ENCODE measurements around the gene SF3A1. TPM values are rescaled to one million over a fixed set of nuclear protein-coding genes. Genes with fewer than 3 reads are reported as not detected.

The SF3A1 gene
- total and polyA plus RNA-seq, 9 of the 15 experiments (the other 6 are each of a cell fraction or from before 2014, with no cell fraction given) = 6.7 to 228 (median 13.0) TPM

GRCh38 chr22:30327864-30328345 lies 28.8 kb downstream of the SF3A1 start (continued):
- TF ChIP-seq SNRNP70 (optimal IDR thresholded peaks at IDR 0.05; ENCODE audit: low read depth, low read length) (no peak), TRIM24 (IDR thresholded peaks at IDR 0.05) (peak in 1 of 2 experiments; percentile 50; a peak in 1 of 4 replicates), NEUROD1 (IDR thresholded peaks at IDR 0.05; ENCODE audit: borderline replicate concordance, low read depth, low read length, partially characterized antibody) (no peak), TARDBP (IDR thresholded peaks at IDR 0.05) (no peak), STAT6 (CRISPR knock-in tag; IDR thresholded peaks at IDR 0.05) (no peak), MTA1 (IDR thresholded peaks at IDR 0.05; ENCODE audit: borderline replicate concordance) (no peak), ZNF146 (CRISPR knock-in tag; IDR thresholded peaks at IDR 0.05; ENCODE audit: unreplicated experiment) (no peak), RAD21 (CRISPR knock-in tag; conservative IDR thresholded peaks at IDR 0.05 in 1 of 2, IDR thresholded peaks at IDR 0.05 in 1 of 2) (peak; percentile 25 to 35; a peak in 2 of 4 replicates), EWSR1 (IDR thresholded peaks at IDR 0.05; ENCODE audit: borderline replicate concordance, low read depth, partially characterized antibody) (no peak), ZNF77 (CRISPR knock-in tag; IDR thresholded peaks at IDR 0.05) (no peak), ZNF24 (IDR thresholded peaks at IDR 0.05) (no peak), TRIM25 (IDR thresholded peaks at IDR 0.05; ENCODE audit: borderline replicate concordance) (no peak)
- TF ChIP-seq, protein P1, sequence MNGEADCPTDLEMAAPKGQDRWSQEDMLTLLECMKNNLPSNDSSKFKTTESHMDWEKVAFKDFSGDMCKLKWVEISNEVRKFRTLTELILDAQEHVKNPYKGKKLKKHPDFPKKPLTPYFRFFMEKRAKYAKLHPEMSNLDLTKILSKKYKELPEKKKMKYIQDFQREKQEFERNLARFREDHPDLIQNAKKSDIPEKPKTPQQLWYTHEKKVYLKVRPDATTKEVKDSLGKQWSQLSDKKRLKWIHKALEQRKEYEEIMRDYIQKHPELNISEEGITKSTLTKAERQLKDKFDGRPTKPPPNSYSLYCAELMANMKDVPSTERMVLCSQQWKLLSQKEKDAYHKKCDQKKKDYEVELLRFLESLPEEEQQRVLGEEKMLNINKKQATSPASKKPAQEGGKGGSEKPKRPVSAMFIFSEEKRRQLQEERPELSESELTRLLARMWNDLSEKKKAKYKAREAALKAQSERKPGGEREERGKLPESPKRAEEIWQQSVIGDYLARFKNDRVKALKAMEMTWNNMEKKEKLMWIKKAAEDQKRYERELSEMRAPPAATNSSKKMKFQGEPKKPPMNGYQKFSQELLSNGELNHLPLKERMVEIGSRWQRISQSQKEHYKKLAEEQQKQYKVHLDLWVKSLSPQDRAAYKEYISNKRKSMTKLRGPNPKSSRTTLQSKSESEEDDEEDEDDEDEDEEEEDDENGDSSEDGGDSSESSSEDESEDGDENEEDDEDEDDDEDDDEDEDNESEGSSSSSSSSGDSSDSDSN (IDR thresholded peaks at IDR 0.05; ENCODE audit: borderline replicate concordance in 1 of 2, low read depth in 2 of 2, low read length in 2 of 2) = no peak
- TF ChIP-seq, protein P2, sequence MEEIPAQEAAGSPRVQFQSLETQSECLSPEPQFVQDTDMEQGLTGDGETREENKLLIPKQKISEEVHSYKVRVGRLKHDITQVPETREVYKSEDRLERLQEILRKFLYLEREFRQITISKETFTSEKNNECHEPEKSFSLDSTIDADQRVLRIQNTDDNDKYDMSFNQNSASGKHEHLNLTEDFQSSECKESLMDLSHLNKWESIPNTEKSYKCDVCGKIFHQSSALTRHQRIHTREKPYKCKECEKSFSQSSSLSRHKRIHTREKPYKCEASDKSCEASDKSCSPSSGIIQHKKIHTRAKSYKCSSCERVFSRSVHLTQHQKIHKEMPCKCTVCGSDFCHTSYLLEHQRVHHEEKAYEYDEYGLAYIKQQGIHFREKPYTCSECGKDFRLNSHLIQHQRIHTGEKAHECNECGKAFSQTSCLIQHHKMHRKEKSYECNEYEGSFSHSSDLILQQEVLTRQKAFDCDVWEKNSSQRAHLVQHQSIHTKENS (CRISPR knock-in tag; IDR thresholded peaks at IDR 0.05) = no peak
- TF ChIP-seq, protein P3, sequence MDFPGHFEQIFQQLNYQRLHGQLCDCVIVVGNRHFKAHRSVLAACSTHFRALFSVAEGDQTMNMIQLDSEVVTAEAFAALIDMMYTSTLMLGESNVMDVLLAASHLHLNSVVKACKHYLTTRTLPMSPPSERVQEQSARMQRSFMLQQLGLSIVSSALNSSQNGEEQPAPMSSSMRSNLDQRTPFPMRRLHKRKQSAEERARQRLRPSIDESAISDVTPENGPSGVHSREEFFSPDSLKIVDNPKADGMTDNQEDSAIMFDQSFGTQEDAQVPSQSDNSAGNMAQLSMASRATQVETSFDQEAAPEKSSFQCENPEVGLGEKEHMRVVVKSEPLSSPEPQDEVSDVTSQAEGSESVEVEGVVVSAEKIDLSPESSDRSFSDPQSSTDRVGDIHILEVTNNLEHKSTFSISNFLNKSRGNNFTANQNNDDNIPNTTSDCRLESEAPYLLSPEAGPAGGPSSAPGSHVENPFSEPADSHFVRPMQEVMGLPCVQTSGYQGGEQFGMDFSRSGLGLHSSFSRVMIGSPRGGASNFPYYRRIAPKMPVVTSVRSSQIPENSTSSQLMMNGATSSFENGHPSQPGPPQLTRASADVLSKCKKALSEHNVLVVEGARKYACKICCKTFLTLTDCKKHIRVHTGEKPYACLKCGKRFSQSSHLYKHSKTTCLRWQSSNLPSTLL (IDR thresholded peaks at IDR 0.05) = no peak
- TF ChIP-seq, protein P4, sequence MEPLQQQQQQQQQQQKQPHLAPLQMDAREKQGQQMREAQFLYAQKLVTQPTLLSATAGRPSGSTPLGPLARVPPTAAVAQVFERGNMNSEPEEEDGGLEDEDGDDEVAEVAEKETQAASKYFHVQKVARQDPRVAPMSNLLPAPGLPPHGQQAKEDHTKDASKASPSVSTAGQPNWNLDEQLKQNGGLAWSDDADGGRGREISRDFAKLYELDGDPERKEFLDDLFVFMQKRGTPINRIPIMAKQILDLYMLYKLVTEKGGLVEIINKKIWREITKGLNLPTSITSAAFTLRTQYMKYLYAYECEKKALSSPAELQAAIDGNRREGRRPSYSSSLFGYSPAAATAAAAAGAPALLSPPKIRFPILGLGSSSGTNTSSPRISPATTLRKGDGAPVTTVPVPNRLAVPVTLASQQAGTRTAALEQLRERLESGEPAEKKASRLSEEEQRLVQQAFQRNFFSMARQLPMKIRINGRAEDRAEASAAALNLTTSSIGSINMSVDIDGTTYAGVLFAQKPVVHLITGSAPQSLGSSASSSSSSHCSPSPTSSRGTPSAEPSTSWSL (CRISPR knock-in tag; IDR thresholded peaks at IDR 0.05; ENCODE audit: borderline replicate concordance) = no peak

All from K562 (cell line).